Ectodermal cell (in vitro differentiated cells): ENCODE measurements around the gene TKTL1.

Experiments
- H3K27ac ChIP-seq: 2 replicates; pipeline ENCODE4 v1.7.0; 2013; ENCODE audit warnings: mild to moderate bottlenecking, low read depth, low read length; ENCODE audit not compliant: insufficient read depth, poor library complexity, severe bottlenecking
- H3K27me3 ChIP-seq: 2 replicates; pipeline ENCODE4 v1.7.0; 2013; ENCODE audit warnings: mild to moderate bottlenecking, low read length; ENCODE audit not compliant: insufficient read depth, control insufficient read depth, poor library complexity, severe bottlenecking
- H3K36me3 ChIP-seq: one replicate; pipeline ENCODE4 v1.7.0; 2013; ENCODE audit warnings: low read length; ENCODE audit not compliant: control insufficient read depth, insufficient read depth
- H3K4me1 ChIP-seq: one replicate; pipeline ENCODE4 v1.7.0; 2013; ENCODE audit warnings: low read length; ENCODE audit not compliant: control insufficient read depth, insufficient read depth
- H3K4me3 ChIP-seq: 2 replicates; pipeline ENCODE4 v1.7.0; 2013; ENCODE audit warnings: low read depth, low read length, control low read depth; ENCODE audit not compliant: insufficient read depth
- H3K9me3 ChIP-seq: 2 replicates; pipeline ENCODE4 v1.7.0; 2013; ENCODE audit warnings: mild to moderate bottlenecking, low read length, moderate library complexity; ENCODE audit not compliant: control insufficient read depth
- WGBS, 2 experiments: methylation state at CpG; one replicate each; pipeline ENCODE4 v1.1.7; 2013; ENCODE audit warnings: missing lambda C conversion rate in 2 of 2; 5-methylcytosine and 5-hydroxymethylcytosine counted together

Gene TKTL1

GRCh38 chrX:154369449-154370299, 74.1 kb downstream of the TKTL1 start:
- WGBS, 2 experiments, result 0% methylated on average over 10 to 12 of the region's 13 CpGs
- Histone ChIP-seq H3K27me3 (peaks cover 22% of the 10 kb centered on the region), H3K9me3 (no peaks in the 10 kb centered on the region), H3K4me3 (peak overlapping the region; percentile 81), H3K4me1 (no peaks in the 10 kb centered on the region), H3K27ac (peak overlapping the region; percentile 80), H3K36me3 (peaks cover 22% of the 10 kb centered on the region)

DNA sequence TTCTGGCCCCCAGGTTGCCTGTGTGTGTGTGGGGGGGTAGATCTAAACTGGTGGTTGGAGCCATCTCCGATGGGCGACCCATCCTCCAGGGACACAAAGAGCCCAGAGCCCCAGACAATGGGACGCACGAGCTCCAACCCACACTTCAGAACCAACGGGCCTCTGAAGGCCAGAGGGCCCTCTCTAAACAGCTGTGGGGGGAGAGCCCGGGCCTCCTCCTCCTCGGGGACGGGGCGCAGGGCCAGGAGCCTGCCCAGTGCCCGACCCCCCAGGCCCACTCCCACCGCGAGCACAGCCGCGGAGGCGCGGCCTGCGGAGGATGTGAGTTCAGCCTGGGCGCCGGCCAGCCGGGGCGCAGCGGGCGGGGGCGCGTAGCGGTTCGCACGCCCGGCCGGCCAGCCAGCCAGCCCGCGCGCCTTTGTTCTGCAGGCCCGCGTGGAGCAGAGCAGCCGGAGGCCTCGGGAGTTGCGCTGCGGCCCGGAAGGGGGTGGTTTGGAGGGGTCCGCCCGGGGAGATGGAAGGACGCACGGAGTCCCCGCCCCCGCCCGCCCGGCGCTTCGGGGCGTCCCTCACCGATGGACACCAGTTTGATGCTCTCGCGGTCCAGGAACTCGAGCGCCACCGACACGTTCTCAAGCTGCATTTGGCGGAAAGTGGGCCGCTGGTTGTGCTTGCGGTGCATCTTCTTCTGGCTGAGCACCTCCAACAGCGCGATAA, 74.9 kb downstream of the TKTL1 start:
- 0 to 1% methylated on average over 63 of the region's 63 CpGs for WGBS, 2 experiments
- H3K36me3 ChIP-seq, result peaks cover 16% of the 10 kb centered on the region
- peak overlapping the region; percentile 80 for H3K27ac ChIP-seq
- peaks cover 29% of the 10 kb centered on the region for H3K27me3 ChIP-seq
- H3K4me3 ChIP-seq, result peak overlapping the region; percentile 81
- no peaks in the 10 kb centered on the region for H3K9me3 ChIP-seq
- H3K4me1 ChIP-seq, result no peaks in the 10 kb centered on the region

GRCh38 chrX:154371017-154371788, 75.6 kb downstream of the TKTL1 start:
- H3K27me3 ChIP-seq, result peaks cover 29% of the 10 kb centered on the region
- 0% methylated on average over 77 of the region's 77 CpGs for WGBS, 2 experiments
- H3K36me3 ChIP-seq, result peaks cover 15% of the 10 kb centered on the region
- H3K27ac ChIP-seq, result peak overlapping the region; percentile 80
- peak overlapping the region; percentile 81 for H3K4me3 ChIP-seq
- H3K9me3 ChIP-seq, result no peaks in the 10 kb centered on the region
- no peaks in the 10 kb centered on the region for H3K4me1 ChIP-seq

DNA sequence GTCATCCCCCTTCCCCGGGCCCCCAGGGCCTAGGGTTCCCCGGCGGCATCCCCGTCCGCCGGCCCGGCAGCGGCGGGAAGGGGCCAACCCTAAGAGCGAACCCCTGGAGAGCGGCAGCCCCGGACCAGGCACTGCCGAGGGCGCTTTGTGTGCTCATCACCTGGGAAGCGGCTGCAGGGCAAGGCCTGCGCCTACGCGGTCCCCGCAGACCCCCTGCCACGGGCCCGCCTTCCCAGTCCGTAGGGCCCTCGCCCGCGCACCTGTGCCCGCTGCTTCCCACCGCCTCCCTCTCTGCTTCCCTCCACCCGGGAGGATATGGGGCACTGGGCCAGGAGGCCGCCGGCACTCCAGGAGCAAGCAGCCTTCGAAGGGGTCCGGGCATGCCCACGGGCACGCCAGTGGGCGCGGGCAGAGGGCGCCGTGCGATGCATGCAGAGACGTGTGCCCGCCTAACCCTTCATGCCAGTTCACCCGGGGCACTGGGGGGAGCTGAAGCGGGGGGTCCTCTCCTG, 76.2 kb downstream of the TKTL1 start:
- no peaks in the 10 kb centered on the region for H3K9me3 ChIP-seq
- H3K27me3 ChIP-seq, result peaks cover 29% of the 10 kb centered on the region
- H3K4me3 ChIP-seq, result peak overlapping the region; percentile 81
- H3K4me1 ChIP-seq, result no peaks in the 10 kb centered on the region
- peaks cover 9% of the 10 kb centered on the region for H3K36me3 ChIP-seq
- WGBS, 2 experiments, result 9 to 10% methylated on average over 43 of the region's 43 CpGs
- no peak overlapping the region for H3K27ac ChIP-seq

- Histone ChIP-seq H3K27me3 (peaks cover 29% of the 10 kb centered on the region), H3K4me3 (no peak overlapping the region), H3K4me1 (no peaks in the 10 kb centered on the region), H3K9me3 (no peaks in the 10 kb centered on the region), H3K27ac (no peak overlapping the region), H3K36me3 (peaks cover under 1% of the 10 kb centered on the region)
- 28 to 37% methylated on average over 5 of the region's 5 CpGs for WGBS, 2 experiments
Observed at GRCh38 chrX:154372612-154373022, 77.0 kb downstream of the TKTL1 start.

GRCh38 chrX:154373340-154374306, 78.0 kb downstream of the TKTL1 start:
- WGBS, 2 experiments, result 22 to 25% methylated on average over 18 to 23 of the region's 23 CpGs
- H3K27me3 ChIP-seq, result peaks cover 29% of the 10 kb centered on the region

GRCh38 chrX:154374313-154375155, 78.9 kb downstream of the TKTL1 start, which contains the start of gene FLNA:
TSS of gene FLNA (minus strand) at chrX:154374634. CDS start at chrX:154371245, 3,389 bp downstream.
- no peaks in the 10 kb centered on the region for H3K4me1 ChIP-seq
- WGBS, 2 experiments, result 6 to 8% methylated on average over 90 to 95 of the region's 95 CpGs
- H3K27me3 ChIP-seq, result peaks cover 29% of the 10 kb centered on the region
- H3K27ac ChIP-seq, result no peak within 1 kb of the TSS
- no peaks in the 10 kb centered on the region for H3K36me3 ChIP-seq
- peak within 1 kb of the TSS; percentile 20 for H3K4me3 ChIP-seq
- H3K9me3 ChIP-seq, result no peaks in the 10 kb centered on the region

More at GRCh38 chrX:154373340-154374306, 78.0 kb downstream of the TKTL1 start:
- Histone ChIP-seq H3K27ac (no peak overlapping the region), H3K36me3 (no peaks in the 10 kb centered on the region), H3K4me3 (peak overlapping the region; percentile 20), H3K4me1 (no peaks in the 10 kb centered on the region), H3K9me3 (no peaks in the 10 kb centered on the region)

- peaks cover 29% of the 10 kb centered on the region for H3K27me3 ChIP-seq
- H3K27ac ChIP-seq, result no peak overlapping the region
- peaks cover under 1% of the 10 kb centered on the region for H3K4me1 ChIP-seq
- WGBS, 2 experiments, result 81 to 85% methylated on average over 9 to 10 of the region's 10 CpGs
- no peaks in the 10 kb centered on the region for H3K36me3 ChIP-seq
- H3K9me3 ChIP-seq, result no peaks in the 10 kb centered on the region
- no peak overlapping the region for H3K4me3 ChIP-seq
Observed at GRCh38 chrX:154375156-154375504, 79.5 kb downstream of the TKTL1 start.
